ENCODE results near the gene FAAH.

Gene FAAH

GRCh38 chr1:46403916-46404315, 9.8 kb downstream of the FAAH start:
- no peak for TF ChIP-seq CTCF (IDR thresholded peaks at IDR 0.05; ENCODE audit: low read depth, low read length)
- Histone ChIP-seq H3K27ac (peak overlapping the region; percentile 43), H3K27me3 (ENCODE audit: insufficient read depth, low read depth, severe bottlenecking) (no peaks in the 10 kb centered on the region), H3K9me3 (ENCODE audit: severe bottlenecking) (no peaks in the 10 kb centered on the region), H3K4me3 (ENCODE audit: low read depth, low read length) (no peak overlapping the region), H3K36me3 (no peaks in the 10 kb centered on the region; the same call in 1 of the 2 replicates)
- DNase-seq = peak; percentile 62

- Histone ChIP-seq H3K27ac (peak overlapping the region; percentile 43), H3K36me3 (no peaks in the 10 kb centered on the region; the same call in 1 of the 2 replicates), H3K9me3 (ENCODE audit: severe bottlenecking) (no peaks in the 10 kb centered on the region), H3K27me3 (ENCODE audit: insufficient read depth, low read depth, severe bottlenecking) (no peaks in the 10 kb centered on the region), H3K4me3 (ENCODE audit: low read depth, low read length) (no peak overlapping the region)
- DNase-seq = no peak
- TF ChIP-seq CTCF (IDR thresholded peaks at IDR 0.05; ENCODE audit: low read depth, low read length) = no peak
Observed at GRCh38 chr1:46404482-46405196, 10.5 kb downstream of the FAAH start.

GRCh38 chr1:46405197-46405555, 11.1 kb downstream of the FAAH start:
- Histone ChIP-seq H3K4me3 (ENCODE audit: low read depth, low read length) (no peak overlapping the region), H3K9me3 (ENCODE audit: severe bottlenecking) (no peaks in the 10 kb centered on the region), H3K27ac (no peak overlapping the region), H3K36me3 (no peaks in the 10 kb centered on the region; the same call in 1 of the 2 replicates), H3K27me3 (ENCODE audit: insufficient read depth, low read depth, severe bottlenecking) (no peaks in the 10 kb centered on the region)
- no peak for TF ChIP-seq CTCF (IDR thresholded peaks at IDR 0.05; ENCODE audit: low read depth, low read length)
- DNase-seq = no peak

- no peaks in the 10 kb centered on the region for H3K27me3 ChIP-seq (ENCODE audit: insufficient read depth, low read depth, severe bottlenecking)
- no peak for DNase-seq
- no peak overlapping the region; the same call in 1 of the 2 replicates for H3K27ac ChIP-seq
- no peak for TF ChIP-seq CTCF (IDR thresholded peaks at IDR 0.05; ENCODE audit: low read depth, low read length)
- H3K9me3 ChIP-seq (ENCODE audit: severe bottlenecking) = no peaks in the 10 kb centered on the region
- H3K4me3 ChIP-seq (ENCODE audit: low read depth, low read length) = no peak overlapping the region
- H3K36me3 ChIP-seq = no peaks in the 10 kb centered on the region; the same call in 1 of the 2 replicates
Observed at GRCh38 chr1:46405724-46406123, 11.6 kb downstream of the FAAH start.

GRCh38 chr1:46406881-46407608, 12.9 kb downstream of the FAAH start:
- peak overlapping the region; percentile 22 for H3K4me3 ChIP-seq (ENCODE audit: low read depth, low read length)
- peak overlapping the region; percentile 64 for H3K27ac ChIP-seq
- no peaks in the 10 kb centered on the region for H3K27me3 ChIP-seq (ENCODE audit: insufficient read depth, low read depth, severe bottlenecking)
- DNase-seq = peak; percentile 37
- no peaks in the 10 kb centered on the region for H3K9me3 ChIP-seq (ENCODE audit: severe bottlenecking)
- no peak for TF ChIP-seq CTCF (IDR thresholded peaks at IDR 0.05; ENCODE audit: low read depth, low read length)
- H3K36me3 ChIP-seq = no peaks in the 10 kb centered on the region; the same call in 1 of the 2 replicates
